GM21717 (cell line): ENCODE results near the gene C16orf82.

Experiments used
- ATAC-seq: cut with Tn5 transposase; IDR thresholded peaks from one replicate; pipeline ENCODE4 v1.9.1; 2021; ENCODE audit warnings: mild to moderate bottlenecking, moderate library complexity; ENCODE audit not compliant: unreplicated experiment

Gene C16orf82

DNA sequence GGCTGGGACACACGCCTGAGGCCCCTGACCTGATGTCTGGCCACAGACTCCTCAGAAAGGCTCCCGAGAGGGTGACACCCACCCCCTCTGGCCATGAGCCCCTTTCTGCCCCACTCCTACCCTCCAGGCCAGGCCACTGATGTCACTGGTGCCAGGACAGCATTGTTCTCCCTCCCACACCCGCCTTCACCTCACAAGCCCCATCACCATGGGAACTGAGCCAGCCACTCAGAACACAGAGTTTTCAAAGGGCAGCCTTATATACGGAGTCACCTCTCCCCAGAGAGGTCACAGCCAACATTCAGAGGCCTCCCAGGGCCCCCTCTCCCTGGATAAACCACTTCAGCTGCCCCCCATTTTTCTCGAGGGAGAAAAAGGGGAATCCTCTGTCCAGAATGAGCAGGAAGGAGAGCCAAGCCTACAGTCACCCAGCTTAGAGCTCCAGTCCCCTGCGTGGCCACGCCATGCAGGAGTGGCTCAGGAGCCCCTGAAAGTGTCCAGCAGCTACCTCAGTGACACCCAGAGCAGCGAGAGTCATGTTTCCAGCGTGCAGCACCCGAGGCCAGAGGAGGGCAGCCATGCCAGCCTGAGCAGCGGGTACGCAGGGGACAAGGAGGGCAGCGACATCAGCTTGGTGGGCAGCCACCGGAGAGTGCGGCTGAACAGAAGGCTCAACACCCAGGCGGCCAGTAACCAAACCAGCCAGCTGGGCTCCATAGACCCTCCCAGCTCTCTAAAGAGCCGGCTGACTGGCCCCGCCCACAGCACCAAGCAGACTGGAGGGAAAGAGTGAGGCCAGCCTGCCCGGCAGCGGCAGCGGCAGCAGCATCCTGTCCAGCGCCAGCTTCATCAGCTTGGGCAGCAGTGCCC lies at the start of gene C16orf82:
Gene C16orf82 (plus strand): TSS at position 260 of the 870 bp plus-strand sequence.
- ATAC-seq = no peak

DNA sequence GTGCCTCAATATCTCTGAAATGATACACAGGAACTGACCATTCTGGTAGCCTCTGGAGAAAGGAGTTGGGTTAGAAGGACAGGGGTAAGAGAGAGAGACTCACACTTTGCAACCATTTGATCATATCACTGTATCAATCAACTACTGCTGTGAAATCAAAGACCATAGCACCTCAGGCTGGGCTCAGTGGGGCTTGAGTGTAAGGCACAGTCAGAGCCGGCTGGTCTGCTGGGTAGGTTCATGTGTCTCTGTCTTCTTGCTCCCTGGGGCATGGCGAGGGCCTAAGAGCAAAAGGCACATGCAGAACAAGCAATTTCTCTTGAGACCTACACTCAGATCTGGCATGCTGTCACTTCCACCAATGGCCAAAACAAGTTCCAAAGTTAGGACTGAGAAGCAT lies 46.7 kb upstream of the C16orf82 start:
- ATAC-seq = no peak

DNA sequence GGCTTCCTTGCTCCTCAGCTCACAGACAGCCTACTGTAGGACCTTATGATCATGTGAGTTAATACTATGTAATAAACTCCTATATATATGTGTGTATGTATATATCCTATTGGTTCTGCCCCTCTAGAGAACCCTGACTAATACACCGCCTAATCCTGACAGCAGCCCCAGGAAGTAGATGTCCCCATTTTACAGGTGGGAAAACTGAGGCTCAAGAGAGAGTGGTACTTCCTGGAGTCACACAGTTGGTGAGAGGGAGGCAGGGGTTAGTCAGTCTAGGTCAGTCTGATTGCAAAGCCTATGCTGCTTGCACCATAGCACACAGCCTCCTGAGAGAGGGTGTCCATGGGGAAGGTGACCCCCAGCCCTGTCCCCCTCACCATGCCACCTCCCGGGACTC lies 42.7 kb upstream of the C16orf82 start:
- no peak for ATAC-seq

GRCh38 chr16:27025581-27025980 lies 41.1 kb upstream of the C16orf82 start:
- no peak for ATAC-seq

DNA sequence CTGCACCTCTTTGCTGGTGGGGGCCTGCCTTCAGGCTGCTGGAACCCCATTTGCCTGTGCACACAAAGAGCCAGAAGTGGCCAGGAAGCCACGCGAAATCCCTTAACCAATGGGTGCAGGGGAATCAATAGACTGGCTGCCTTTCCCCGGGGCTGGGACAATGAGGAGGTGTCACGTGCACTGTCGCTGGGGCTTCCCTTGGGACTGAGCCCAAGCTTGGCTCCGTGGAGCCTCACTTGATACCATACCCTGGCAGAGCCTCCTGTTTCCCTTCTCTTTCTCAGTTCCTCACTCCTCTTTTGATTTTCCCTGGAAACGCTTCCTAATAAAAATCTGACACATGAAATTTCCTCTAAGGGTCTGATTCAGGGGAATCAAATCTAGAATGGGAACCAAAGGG lies 38.8 kb upstream of the C16orf82 start:
- no peak for ATAC-seq

DNA sequence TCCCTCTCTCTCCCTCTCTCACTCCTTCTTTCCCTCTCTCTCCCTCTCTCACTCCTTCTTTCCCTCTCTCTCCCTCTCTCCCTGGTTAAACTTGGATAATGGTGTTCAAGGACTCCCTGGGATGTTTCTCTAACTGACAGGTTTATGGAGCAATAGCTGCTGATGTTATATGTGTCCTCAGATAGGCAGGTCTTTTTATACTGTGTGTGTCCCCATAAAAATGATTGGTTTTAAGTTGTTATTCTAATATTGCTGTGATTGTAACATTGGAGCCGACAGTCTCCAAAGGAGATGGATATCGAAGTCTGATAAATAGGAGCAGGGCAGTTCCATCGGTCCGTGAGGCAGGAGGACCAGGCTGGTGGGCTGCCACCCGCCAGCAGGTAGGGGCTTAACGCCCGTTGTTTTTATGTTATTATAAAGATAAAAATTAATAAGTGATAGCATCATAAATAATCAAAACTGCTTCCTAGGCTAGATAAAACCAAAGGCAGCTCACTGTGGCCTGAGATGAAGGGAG lies 38.1 kb upstream of the C16orf82 start:
- ATAC-seq = no peak

GRCh38 chr16:27029525-27029924 lies 37.2 kb upstream of the C16orf82 start:
- no peak for ATAC-seq

GRCh38 chr16:27033281-27033979 lies 33.3 kb upstream of the C16orf82 start:
- ATAC-seq = no peak

DNA sequence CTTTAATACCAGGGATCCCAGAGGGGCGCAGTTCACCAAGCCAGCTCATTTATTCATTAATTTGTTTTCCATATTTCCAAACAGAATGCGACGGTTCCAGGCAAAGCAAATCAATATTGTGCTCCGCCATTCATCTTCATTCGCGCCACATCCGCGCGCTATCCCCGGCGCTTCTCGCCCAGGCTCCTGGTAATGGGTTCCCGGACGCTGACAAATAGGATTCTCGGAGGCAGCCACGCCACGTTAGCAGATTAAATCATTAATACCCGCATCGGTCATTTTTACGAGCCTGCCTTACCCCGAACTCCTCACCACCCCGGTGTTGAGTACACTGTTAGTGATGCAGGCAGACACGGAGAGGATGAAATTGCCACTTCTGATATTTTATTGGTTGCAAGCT lies 26.0 kb upstream of the C16orf82 start:
- ATAC-seq = no peak

GRCh38 chr16:27046958-27047518 lies 19.7 kb upstream of the C16orf82 start:
- no peak for ATAC-seq

DNA sequence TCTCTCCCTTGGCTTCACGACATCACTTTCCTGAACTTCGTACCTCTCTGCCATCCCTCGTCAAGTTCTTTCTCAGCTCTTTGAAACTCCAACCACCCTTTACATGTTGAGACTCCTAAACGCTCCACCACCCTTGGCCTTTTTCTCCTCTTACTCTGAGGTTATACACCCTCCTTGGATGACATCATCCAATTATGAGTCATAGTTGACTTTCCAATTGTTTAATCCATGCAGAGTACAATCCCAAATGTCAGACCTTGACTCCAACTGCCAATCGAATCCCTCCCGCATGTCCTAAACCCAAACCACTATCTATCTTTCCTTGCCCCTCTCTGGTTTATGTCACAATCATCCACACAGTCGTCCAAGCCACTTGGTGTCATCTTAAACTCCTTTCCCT lies 18.4 kb upstream of the C16orf82 start:
- ATAC-seq = no peak

DNA sequence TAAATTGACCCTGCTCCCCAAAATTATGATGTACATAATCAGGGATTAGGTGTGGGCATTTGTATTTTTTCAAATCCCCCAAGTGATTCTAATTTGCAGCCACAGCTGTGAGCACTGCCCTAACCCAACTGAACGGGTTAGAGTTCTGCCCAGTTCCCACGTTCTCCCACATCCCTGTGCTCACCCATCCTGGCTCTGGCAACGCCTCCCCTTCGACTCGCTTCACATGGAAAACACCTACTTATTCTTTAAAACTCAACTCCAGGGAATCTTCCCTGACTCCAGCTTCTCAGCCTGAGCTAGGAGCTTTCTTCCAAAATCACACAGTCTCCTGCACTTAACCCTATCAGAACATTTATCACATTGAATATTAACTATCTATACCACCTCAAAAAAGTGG lies 17.6 kb upstream of the C16orf82 start:
- no peak for ATAC-seq

- no peak for ATAC-seq
Measured at GRCh38 chr16:27052007-27052406, 14.7 kb upstream of the C16orf82 start.

- ATAC-seq = no peak
Measured at GRCh38 chr16:27053996-27054395, 12.7 kb upstream of the C16orf82 start.

DNA sequence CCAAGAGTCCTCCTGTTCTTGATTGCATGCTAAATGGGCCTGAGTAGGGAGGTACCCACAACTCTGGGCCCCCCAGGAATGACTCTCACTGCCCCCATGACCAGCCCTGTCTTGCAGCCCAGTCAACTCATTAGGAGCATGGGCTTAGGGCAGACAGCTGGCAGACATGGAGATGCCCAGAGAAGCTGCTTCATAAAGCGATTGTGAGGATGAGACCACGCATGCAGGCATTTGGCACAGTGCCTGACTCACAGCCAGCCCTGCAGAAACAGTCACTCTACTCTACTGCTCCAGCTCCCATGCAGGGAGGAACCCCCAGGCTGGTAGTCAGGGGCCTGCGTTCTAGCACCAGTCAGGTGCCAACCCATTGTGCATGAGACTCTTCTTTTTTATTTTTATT lies 8.4 kb upstream of the C16orf82 start:
- no peak for ATAC-seq

DNA sequence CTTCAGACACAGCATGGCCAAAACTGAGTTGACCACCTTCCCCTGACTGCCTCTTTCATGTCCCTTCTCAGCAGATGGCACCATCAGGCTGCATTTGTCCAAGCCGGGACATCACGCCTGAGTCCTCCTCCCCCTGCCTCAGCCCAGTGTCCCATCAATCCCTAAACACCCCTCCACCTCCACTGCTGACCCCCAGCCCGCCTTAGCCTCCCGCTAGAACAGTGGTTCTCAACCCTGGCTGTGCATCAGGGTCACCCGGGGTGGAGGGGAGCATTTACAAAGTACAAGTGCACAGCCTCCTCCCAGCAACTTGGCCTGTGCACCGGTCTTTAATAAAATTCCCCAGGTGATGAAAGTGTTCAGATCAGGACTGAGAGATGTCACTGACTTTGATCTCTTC lies 4.0 kb downstream of the C16orf82 start:
- ATAC-seq = no peak

DNA sequence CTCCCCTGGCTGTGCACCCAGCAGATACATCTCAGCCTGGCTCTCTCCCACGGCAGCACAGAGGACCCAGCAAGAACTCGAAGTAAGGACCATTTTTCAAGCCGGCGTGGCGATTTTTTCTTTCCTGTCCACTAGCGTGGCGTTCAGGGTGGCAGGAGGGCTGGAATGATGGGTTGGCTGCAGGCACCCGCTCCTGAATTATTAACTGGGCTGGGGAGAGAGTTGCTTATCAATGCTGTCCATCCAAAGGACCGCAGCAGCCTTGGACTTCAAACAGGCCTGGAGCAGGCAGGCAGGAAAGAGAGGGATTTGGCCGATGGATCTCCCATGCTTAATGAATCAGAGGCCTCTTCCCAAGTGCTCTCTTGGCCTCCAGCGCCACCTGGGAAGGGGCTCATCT lies 7.0 kb downstream of the C16orf82 start:
- ATAC-seq = no peak

DNA sequence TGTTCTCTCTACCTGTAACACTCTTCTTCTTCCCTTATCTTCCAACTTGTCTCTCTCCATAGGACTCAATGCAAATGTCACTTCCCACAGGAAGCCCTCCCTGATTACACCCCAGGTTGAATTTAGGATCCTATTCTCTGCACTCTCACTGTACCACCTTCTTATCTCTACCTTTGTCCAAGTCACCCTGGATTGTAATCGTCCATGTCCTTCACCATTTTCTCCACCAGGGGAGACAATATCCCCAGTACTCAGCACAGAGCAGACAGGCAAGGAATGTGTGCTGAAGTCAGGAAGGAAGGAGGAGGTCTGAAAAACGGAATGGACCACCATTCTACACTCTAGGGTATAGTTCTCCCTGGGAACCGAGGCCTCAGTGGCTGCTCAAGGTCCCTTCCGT lies 14.2 kb downstream of the C16orf82 start:
- no peak for ATAC-seq

GRCh38 chr16:27083861-27084261 lies 17.1 kb downstream of the C16orf82 start:
- ATAC-seq = no peak

GRCh38 chr16:27084307-27085028 lies 17.7 kb downstream of the C16orf82 start:
- ATAC-seq = no peak

DNA sequence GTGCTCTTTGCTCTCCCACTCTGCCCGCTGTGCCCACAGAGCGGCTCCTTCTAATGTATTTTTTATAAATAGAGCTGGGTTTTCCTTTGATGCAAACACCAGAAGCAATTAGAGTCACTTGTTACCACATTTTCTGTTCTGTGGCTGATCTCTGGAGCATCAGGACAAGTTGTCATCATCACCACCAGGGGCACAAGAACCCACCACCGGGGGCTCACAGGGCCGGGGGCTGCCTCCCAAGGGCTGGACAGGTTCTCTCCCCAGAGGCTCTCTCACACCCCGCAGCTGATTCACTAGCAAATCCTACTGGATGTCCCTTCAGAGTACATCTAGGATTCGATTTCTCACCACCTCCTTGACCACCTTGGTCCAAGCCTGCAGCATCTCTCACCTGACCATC lies 18.5 kb downstream of the C16orf82 start:
- no peak for ATAC-seq
